ENCODE results near the gene CD59.
"Not testable (repeated sequence)": the region's sequence is repeated elsewhere in the genome, so short reads cannot be mapped to it uniquely, and the experiment has no call there.

The CD59 gene

GRCh38 chr11:33692541-33692940 is 43.7 kb downstream of the CD59 start:
- no peak for DNase-seq

- peak; percentile 97 for DNase-seq
Observed at GRCh38 chr11:33692013-33692504, 44.2 kb downstream of the CD59 start.

- DNase-seq = no peak
Observed at GRCh38 chr11:33691066-33691864, 45.0 kb downstream of the CD59 start.

- peak; percentile 98 for DNase-seq
Observed at GRCh38 chr11:33690290-33691065, 45.7 kb downstream of the CD59 start.

- DNase-seq = no peak
Observed at GRCh38 chr11:33689501-33689900, 46.7 kb downstream of the CD59 start.

GRCh38 chr11:33689085-33689484 is 47.1 kb downstream of the CD59 start:
- DNase-seq = no peak

GRCh38 chr11:33687733-33688479 is 48.3 kb downstream of the CD59 start:
- DNase-seq = peak; percentile 58

GRCh38 chr11:33685082-33685481 is 51.1 kb downstream of the CD59 start:
- no peak for DNase-seq

- no peak for DNase-seq
Observed at GRCh38 chr11:33684003-33684706, 52.1 kb downstream of the CD59 start.

GRCh38 chr11:33682446-33682845 is 53.8 kb downstream of the CD59 start:
- no peak for DNase-seq

GRCh38 chr11:33682019-33682418 is 54.2 kb downstream of the CD59 start:
- DNase-seq = no peak

GRCh38 chr11:33678616-33679015 is 57.6 kb downstream of the CD59 start:
- DNase-seq = not testable (repeated sequence)

- DNase-seq = no peak
Observed at GRCh38 chr11:33674035-33674814, 62.0 kb downstream of the CD59 start.

- no peak for DNase-seq
Observed at GRCh38 chr11:33672273-33672672, 64.0 kb downstream of the CD59 start.

- no peak for DNase-seq
Observed at GRCh38 chr11:33670250-33671011, 65.8 kb downstream of the CD59 start.

GRCh38 chr11:33669598-33670249 is 66.5 kb downstream of the CD59 start:
- DNase-seq = no peak

- no peak for DNase-seq
Observed at GRCh38 chr11:33668951-33669596, 67.1 kb downstream of the CD59 start.

GRCh38 chr11:33668468-33668825 is 67.8 kb downstream of the CD59 start:
- DNase-seq = no peak

- DNase-seq = no peak
Observed at GRCh38 chr11:33667819-33668467, 68.3 kb downstream of the CD59 start.
